ENCODE data around the gene ZNF670. TPM values are rescaled to one million over a fixed set of nuclear protein-coding genes. Genes with fewer than 3 reads are reported as not detected.
A peak's percentile ranks its signal among the peaks of the same experiment; 100 is the strongest.

The ZNF670 gene
- total and polyA plus RNA-seq, 9 of the 15 experiments (the other 6 are each of a cell fraction or from before 2014, with no cell fraction given), result 7.1 to 23.4 (median 11.8) TPM

DNA sequence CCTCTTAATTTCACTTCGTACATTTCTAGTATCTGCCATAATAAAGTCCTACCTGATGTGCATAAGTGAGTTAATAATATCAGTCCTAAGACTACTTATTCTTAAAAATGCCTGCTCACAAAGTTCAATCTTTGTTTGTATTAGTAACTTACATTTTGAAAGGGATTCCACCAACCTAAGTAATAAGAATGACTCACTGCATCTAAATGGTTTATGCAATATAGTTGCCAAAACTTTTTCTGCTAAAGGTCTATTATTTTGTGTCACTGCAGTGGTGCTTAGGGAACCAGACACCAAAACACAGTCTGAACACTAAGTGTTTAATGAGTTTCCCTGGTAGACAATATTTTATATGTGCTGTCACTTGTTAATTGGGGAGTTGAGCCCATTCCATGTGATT, 23.8 kb upstream of the ZNF670 start:
- ATAC-seq (no peak), FAIRE-seq (no peak), DNase-seq (ENCODE audit: extremely low read depth in 1 of 4, low spot score in 3 of 4) (no peak)
- H3K79me2 ChIP-seq (ENCODE audit: control insufficient read depth, insufficient read depth, low read length), result peaks cover 27% of the 10 kb centered on the region
- H3K4me1 ChIP-seq (replicated peaks in 1 of 2; ENCODE audit: control insufficient read depth in 2 of 2, insufficient read depth in 2 of 2, low read length in 2 of 2), result peaks cover 9 to 11% of the 10 kb centered on the region in 2 experiments
- no peaks in the 10 kb centered on the region for H3K27me3 ChIP-seq (ENCODE audit: control insufficient read depth in 2 of 2, insufficient read depth in 2 of 2, low read length in 2 of 2)
- ChIA-PET POLR2A (no interaction called here), CTCF (ENCODE audit: low intra/inter-chr PET ratio) (no interaction called here)
- no peaks in the 10 kb centered on the region for H4K20me1 ChIP-seq (replicated peaks; ENCODE audit: control insufficient read depth, insufficient read depth, low read length)
- no peak overlapping the region for H3K27ac ChIP-seq (ENCODE audit: extremely low read depth, low read depth, low read length)
- TF ChIP-seq SIRT6 (IDR thresholded peaks at IDR 0.05; ENCODE audit: low read depth, low read length) (no peak), ZNF79 (CRISPR knock-in tag; IDR thresholded peaks at IDR 0.05; ENCODE audit: low read depth) (no peak), NFE2 (IDR thresholded peaks at IDR 0.05; ENCODE audit: low read depth) (no peak), ZNF507 (tag; conservative IDR thresholded peaks at IDR 0.05) (0 out of 2 replicates have a peak, but pooled peaks have one; percentile 19), ZNF76 (CRISPR knock-in tag; IDR thresholded peaks at IDR 0.05; ENCODE audit: borderline replicate concordance) (no peak), ZSCAN32 (CRISPR knock-in tag; IDR thresholded peaks at IDR 0.05) (no peak)
- TF ChIP-seq, protein P1, sequence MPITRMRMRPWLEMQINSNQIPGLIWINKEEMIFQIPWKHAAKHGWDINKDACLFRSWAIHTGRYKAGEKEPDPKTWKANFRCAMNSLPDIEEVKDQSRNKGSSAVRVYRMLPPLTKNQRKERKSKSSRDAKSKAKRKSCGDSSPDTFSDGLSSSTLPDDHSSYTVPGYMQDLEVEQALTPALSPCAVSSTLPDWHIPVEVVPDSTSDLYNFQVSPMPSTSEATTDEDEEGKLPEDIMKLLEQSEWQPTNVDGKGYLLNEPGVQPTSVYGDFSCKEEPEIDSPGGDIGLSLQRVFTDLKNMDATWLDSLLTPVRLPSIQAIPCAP (CRISPR knock-in tag; IDR thresholded peaks at IDR 0.05; ENCODE audit: borderline replicate concordance), result no peak
- TF ChIP-seq, protein P2, sequence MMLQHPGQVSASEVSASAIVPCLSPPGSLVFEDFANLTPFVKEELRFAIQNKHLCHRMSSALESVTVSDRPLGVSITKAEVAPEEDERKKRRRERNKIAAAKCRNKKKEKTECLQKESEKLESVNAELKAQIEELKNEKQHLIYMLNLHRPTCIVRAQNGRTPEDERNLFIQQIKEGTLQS (IDR thresholded peaks at IDR 0.05), result 0 out of 2 replicates have a peak, but pooled peaks have one; percentile 8
- TF ChIP-seq, protein P2 (CRISPR knock-in tag; conservative IDR thresholded peaks at IDR 0.05), result no peak
- TF ChIP-seq, protein P3, sequence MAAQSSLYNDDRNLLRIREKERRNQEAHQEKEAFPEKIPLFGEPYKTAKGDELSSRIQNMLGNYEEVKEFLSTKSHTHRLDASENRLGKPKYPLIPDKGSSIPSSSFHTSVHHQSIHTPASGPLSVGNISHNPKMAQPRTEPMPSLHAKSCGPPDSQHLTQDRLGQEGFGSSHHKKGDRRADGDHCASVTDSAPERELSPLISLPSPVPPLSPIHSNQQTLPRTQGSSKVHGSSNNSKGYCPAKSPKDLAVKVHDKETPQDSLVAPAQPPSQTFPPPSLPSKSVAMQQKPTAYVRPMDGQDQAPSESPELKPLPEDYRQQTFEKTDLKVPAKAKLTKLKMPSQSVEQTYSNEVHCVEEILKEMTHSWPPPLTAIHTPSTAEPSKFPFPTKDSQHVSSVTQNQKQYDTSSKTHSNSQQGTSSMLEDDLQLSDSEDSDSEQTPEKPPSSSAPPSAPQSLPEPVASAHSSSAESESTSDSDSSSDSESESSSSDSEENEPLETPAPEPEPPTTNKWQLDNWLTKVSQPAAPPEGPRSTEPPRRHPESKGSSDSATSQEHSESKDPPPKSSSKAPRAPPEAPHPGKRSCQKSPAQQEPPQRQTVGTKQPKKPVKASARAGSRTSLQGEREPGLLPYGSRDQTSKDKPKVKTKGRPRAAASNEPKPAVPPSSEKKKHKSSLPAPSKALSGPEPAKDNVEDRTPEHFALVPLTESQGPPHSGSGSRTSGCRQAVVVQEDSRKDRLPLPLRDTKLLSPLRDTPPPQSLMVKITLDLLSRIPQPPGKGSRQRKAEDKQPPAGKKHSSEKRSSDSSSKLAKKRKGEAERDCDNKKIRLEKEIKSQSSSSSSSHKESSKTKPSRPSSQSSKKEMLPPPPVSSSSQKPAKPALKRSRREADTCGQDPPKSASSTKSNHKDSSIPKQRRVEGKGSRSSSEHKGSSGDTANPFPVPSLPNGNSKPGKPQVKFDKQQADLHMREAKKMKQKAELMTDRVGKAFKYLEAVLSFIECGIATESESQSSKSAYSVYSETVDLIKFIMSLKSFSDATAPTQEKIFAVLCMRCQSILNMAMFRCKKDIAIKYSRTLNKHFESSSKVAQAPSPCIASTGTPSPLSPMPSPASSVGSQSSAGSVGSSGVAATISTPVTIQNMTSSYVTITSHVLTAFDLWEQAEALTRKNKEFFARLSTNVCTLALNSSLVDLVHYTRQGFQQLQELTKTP (IDR thresholded peaks at IDR 0.05; ENCODE audit: low read depth in 1 of 2, partially characterized antibody in 2 of 2), result no peak
- H3K36me3 ChIP-seq (ENCODE audit: control insufficient read depth, insufficient read depth, low read length), result peaks cover 40% of the 10 kb centered on the region
- H3K9me1 ChIP-seq (ENCODE audit: control insufficient read depth, insufficient read depth, low read length), result no peaks in the 10 kb centered on the region
- H3K4me3 ChIP-seq, result no peak overlapping the region
- H2AFZ ChIP-seq (ENCODE audit: low read depth, low read length), result no peak overlapping the region
- in situ Hi-C loops (cut with MboI), result no loop called here
- intact Hi-C loops (cut with micrococcal nuclease), result no loop called here
- BruUV-seq (replicated peaks), result no TSS peak
- no peak overlapping the region for H3K4me2 ChIP-seq (ENCODE audit: insufficient read depth, low read length)
- H3K9ac ChIP-seq (ENCODE audit: insufficient read depth in 1 of 2, low read depth in 2 of 2, low read length in 2 of 2), result no peak overlapping the region
- peaks cover 34% of the 10 kb centered on the region for H3K9me3 ChIP-seq (replicated peaks; ENCODE audit: control insufficient read depth, insufficient read depth, low read depth, low read length)
- 100% methylated on average over 1 of the region's 1 CpG for WGBS (ENCODE audit: insufficient coverage, low coverage, missing lambda C conversion rate)

Measured in K562 (cell line).